Stimulated activated CD4-positive, alpha-beta T cell treated with anti-CD3 and anti-CD28 coated beads, Interleukin-4, amount 100 ng/mL, for 1 hour (primary cell): ENCODE measurements around the gene BRAT1.

Experiments
- DNase-seq: peaks from one replicate; pipeline ENCODE4 v3.0.0-alpha.2; 2020

BRAT1 gene

GRCh38 chr7:2522780-2523433 lies 32.4 kb downstream of the BRAT1 start:
- DNase-seq = no peak

- peak; percentile 70 for DNase-seq
These were observed 33.3 kb downstream of the BRAT1 start for GRCh38 chr7:2521952-2522591.

GRCh38 chr7:2521341-2521745 lies 34.0 kb downstream of the BRAT1 start:
- no peak for DNase-seq

- DNase-seq = no peak
These were observed 34.5 kb downstream of the BRAT1 start for GRCh38 chr7:2520761-2521290.

GRCh38 chr7:2520131-2520760 lies 35.1 kb downstream of the BRAT1 start:
- no peak for DNase-seq

- DNase-seq = peak; percentile 86
These were observed 36.0 kb downstream of the BRAT1 start, which contains the start of gene LFNG for GRCh38 chr7:2519119-2519930. TSS of gene LFNG (plus strand) at chr7:2519774. CDS start at chr7:2519862, 88 bp downstream.

- no peak for DNase-seq
These were observed 36.6 kb downstream of the BRAT1 start for GRCh38 chr7:2518737-2519118.

- no peak for DNase-seq
These were observed 37.4 kb downstream of the BRAT1 start for GRCh38 chr7:2517678-2518507.

- DNase-seq = no peak
These were observed 38.3 kb downstream of the BRAT1 start for GRCh38 chr7:2517026-2517425.

GRCh38 chr7:2516194-2516555 lies 39.1 kb downstream of the BRAT1 start:
- no peak for DNase-seq

- DNase-seq = no peak
These were observed 39.7 kb downstream of the BRAT1 start for GRCh38 chr7:2515424-2516193.

- no peak for DNase-seq
These were observed 40.6 kb downstream of the BRAT1 start for GRCh38 chr7:2514473-2515423.

GRCh38 chr7:2513702-2514101 lies 41.6 kb downstream of the BRAT1 start:
- no peak for DNase-seq

- DNase-seq = no peak
These were observed 42.6 kb downstream of the BRAT1 start for GRCh38 chr7:2512713-2513112.

GRCh38 chr7:2512179-2512661 lies 43.1 kb downstream of the BRAT1 start:
- DNase-seq = no peak

GRCh38 chr7:2511769-2512168 lies 43.6 kb downstream of the BRAT1 start:
- no peak for DNase-seq

GRCh38 chr7:2510909-2511768 lies 44.2 kb downstream of the BRAT1 start:
- peak; percentile 52 for DNase-seq

- no peak for DNase-seq
These were observed 45.1 kb downstream of the BRAT1 start for GRCh38 chr7:2510130-2510776.
